GM20431 (cell line): Measurements from ENCODE around the gene TTC3.
"Not testable (repeated sequence)": the region's sequence is repeated elsewhere in the genome, so short reads cannot be mapped to it uniquely, and the experiment has no call there.

ENCODE experiments used
- in situ Hi-C: fragments of 300-500 bp; cut with MseI, MboI; formaldehyde crosslinking; loops from one replicate; pipeline ENCODE4 v1.15.0; 2020; ENCODE audit warnings: low sequenced_read_pairs; ENCODE audit not compliant: unreplicated experiment

The TTC3 gene

DNA sequence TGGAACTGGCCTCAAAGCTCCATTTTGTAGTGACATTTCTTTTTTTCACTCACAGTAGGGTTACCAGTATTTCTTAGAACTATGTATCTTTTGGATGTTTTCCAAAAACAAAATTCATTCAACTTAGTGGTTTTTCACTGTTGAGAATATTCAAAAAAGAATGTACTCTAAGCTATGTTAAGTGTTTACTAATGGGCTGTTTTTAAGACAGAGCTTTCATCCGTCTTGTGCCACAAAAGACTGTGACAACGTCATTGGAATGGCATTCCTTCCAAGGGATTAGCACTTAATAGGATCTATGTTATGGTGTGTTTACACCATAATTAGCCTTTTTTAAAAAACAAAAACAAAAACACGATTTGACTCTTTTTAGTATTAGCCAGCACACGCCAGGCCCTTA is 66.8 kb downstream of the TTC3 start:
- in situ Hi-C loops, result no loop called here

DNA sequence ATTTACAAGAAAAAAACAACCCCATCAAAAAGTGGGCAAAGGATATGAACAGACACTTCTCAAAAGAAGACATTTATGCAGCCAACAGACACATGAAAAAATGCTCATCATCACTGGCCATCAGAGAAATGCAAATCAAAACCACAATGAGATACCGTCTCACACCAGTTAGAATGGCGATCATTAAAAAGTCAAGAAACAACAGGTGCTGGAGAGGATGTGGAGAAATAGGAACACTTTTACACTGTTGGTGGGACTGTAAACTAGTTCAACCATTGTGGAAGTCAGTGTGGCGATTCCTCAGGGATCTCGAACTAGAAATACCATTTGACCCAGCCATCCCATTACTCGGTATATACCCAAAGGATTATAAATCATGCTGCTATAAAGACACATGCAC is 70.3 kb downstream of the TTC3 start:
- in situ Hi-C loops, result not testable (repeated sequence)

DNA sequence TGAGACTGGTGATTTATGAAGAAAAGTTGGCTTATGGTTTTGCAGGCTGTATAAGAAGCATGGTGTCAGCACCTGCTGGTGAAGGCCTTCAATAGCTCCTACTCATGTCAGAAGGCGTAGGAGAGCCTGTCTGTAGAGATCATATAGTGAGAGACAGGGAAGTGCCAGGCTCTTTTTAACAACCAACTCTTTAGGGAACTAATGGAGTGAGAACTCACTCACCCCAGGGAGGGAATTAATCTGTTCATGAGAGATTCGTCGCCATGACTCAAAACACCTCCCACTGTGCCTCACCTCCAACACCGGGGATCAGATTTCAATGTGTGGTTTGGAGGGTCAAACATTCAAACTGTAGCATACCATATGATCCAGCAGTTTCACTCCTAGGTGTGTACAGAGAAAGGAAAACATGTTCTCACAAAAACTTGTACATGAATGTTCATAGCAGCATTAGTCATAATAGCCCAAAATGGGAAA is 72.6 kb downstream of the TTC3 start:
- in situ Hi-C loops, result no loop called here

DNA sequence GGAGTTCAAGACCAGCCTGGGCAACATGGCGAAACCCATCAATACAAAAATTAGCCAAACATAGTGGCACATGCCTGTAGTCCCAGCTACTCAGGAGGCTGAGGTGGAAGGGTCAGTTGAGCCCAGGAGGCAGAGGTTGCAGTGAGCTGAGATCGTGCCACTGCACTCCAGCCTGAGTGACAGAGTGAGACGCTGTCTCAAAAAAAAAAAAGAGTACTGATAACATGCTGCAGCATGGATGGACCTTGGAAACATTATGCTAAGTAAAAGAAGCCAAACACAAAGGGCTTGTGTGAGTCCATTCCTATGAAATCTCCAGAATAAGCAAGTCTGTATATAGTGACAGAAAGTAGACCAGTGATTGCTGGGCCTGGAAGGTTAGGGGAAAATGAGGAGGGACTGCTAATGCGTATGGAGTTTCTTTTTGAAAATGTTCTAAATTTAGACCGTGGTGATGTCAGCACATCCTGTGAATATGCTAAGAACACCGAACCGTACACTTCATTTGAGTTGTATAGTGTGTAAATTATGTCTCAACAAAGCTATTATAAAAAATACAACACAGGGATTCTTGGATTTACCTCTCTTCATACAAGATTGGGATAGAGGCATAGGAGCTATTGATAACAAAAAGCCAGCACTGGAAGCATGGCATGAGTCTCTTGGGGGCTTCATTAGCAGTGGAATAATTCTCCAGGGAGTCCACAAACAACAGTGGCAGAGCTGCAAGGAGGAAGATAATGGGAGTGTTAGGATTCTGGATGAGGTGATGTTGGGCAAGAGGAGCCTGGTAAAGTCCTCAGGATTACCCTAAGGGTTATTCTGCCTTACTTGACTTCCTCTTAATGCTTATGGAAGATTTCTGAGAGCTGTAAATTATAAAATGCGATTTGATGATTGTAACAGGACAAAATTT is 73.5 kb downstream of the TTC3 start:
- in situ Hi-C loops, result no loop called here

DNA sequence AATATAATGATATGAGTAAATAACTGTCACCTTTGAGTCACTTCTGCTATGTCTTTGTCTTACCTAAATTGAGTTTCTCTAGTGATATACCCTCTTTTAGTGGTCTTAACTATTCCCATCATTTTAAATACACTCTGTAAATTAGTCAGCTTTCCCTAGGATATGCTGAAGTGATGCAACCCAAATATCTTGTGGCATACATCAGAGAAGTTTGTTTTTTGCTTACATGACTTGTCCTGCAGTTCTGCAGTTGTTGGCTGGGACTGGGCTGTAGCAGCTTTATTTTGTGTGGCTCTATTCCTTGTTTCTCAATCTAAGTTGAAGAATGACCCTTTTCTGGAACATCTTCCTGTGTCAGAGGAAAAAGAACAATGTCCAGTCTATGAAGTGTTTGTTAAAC is 76.4 kb downstream of the TTC3 start:
- in situ Hi-C loops, result no loop called here

DNA sequence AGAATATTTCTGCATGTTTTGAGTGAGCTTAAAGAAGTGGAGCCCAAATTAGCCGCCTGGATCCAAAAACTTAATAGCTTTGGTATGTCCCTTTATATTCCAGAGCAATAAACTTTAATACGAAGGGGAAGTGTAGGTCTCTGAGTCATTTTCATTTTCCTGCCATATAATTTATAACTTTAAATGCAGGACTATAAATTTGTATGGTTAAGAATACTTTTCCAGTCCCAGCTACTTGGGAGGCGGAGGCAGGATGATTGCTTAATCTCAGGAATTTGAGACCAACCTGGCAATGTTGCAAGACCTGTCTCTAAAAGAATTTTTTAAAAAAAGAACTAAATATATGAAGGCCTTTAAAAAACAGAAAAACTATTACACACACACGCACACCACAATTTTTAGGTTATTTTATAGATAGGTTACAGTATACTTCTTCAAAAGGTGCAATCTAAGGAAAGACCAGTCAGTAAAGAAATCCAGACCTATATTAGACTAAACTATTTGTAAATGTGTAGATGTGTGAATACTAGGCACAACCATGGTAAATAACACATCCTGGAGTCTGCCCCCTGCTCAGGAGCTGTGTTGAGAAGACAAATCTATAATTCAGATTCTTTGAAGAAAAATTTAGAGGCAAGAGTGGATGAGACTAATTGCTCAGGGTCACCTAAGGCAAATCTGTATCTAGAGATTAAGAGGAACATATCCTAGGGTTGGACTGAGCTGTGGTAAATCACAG is 80.3 kb downstream of the TTC3 start:
- in situ Hi-C loops, result no loop called here

DNA sequence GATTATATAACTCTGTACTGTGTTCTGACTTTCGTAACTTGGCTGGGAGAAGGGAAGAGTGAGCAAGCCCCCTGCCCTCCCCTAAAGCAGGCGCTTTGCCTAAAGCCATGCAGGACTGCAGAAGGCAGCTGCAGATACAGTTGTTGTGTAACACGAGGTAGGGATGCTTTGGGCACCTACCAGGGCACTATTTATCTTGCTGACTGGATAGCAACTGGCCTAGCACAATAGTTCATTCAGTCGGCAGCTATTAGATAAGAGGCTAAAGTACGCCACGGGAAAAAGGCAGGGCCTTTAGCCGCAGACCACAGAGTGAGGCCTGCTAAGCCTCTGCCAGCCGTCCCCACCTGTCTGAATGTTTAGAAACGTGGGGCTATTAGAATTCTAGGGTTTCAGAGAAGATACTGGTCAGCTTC is 80.9 kb downstream of the TTC3 start:
- in situ Hi-C loops, result no loop called here

DNA sequence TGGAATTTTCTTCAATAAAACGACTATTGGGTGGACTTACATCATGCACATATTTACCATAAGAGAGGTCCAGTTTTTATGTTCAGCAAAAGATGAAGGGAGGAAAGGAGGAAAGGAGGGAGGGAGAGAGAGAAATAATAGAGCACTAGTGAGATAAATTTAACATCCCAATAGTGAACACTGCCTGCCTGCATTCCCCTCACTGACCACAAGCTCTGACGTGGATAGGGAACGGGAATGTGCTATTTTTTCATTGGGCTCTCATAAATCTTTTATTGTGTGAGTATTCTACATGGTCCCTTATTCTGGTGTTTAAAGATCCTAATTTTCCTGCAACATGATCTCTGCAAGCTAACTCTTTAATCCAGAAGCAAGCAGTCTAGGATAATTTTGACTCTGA is 82.1 kb downstream of the TTC3 start:
- in situ Hi-C loops, result no loop called here

DNA sequence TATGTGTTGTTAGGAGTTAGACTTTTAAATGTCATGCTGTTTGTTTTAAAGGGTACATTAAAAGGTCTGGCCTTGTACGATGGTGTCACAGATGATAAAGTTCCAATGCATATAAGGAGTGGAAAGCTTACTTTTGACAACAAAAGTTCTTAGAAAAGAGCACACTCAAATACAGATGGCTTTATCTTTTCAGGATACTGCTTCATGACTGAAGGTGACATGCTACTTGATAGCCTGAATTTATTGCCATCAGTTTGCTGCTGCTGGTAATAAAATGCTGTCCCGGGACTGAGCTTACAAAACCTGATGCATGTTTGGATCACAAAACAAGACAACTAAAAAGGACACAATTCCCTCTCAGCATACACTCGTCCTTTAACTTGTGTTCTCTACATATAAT is 84.9 kb downstream of the TTC3 start:
- in situ Hi-C loops, result no loop called here

DNA sequence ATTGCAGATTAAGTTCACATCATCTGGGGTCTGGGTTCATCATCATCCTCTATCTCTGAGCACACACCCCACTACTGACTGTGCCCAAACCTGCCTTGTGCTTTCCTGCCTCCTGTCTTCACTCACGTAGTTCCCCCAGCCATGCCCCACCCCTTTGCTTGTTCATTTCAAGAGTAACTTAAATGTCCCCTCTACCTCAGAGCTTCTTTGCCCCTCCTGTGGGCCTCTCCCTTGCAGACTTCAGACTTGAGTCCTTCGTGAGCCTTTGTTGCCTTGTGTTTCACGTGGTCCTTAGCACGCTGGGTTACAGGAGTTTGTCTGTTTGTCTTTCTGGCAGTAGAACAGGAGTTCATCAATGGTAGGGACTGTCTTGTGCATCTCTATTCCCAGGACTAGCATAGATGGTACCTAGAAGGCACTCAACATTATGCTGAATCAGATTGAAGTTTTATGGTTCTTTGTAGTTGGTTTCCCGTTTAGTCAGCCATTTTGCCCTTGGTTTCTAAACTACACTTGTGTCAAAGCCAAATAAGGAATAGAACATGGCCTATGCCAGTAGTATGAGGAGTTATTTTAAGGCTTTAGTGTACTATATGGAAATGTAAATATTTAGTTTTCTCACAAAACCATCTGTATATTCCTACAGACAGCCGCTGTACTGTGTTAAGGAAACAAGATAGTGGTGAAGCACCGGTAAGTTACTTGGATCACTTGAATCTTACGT is 86.2 kb downstream of the TTC3 start:
- in situ Hi-C loops, result no loop called here

DNA sequence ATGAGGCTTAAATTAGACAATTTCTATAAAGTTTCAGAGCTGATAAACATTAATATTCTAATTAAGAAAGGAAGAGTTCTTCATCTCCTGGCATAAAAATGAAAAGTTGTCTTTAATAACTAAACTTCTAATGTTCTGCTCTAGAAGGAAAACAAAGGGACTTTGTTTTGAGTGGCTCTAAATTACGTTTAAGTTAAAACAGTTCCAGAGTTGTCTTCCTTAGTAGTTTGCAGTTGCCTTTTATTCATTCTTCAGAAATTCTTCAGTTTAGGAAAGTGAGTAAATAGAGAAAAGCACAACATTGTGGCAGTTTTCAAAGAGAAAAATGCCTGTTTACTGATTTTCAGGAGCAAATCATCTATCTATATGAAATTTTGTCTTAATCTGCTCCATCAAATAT is 86.9 kb downstream of the TTC3 start:
- in situ Hi-C loops, result no loop called here

DNA sequence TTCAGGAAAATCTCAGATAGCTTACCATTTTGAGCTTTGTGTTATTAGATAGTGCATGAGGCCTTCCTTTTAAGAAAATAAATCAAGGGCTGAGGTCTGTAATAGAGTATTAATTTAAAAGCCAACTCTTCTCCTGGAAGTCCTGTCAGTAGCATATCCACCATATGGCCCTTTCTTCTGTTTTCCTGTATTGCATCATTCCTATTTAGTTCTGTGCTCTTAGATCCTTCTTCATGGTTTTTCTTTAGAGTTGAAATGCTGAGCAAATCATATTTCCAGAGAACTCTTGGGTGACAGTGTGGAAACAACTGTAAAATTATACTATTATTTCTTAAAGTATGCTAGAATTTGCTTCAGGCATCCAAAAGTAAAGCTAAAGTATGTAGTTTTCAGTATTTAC is 91.7 kb downstream of the TTC3 start:
- in situ Hi-C loops, result no loop called here

DNA sequence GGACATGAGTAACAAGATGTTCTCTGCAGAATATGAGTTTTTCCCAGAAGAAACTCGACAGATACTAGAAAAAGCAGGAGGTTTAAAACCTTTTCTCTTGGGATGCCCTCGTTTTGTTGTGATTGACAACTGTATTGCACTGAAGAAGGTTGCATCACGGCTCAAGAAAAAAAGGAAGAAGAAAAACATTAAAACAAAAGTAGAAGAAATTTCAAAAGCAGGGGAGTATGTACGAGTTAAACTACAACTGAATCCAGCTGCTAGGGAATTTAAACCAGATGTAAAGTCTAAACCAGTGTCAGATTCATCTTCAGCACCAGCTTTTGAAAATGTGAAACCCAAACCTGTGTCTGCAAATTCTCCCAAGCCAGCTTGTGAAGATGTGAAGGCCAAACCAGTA is 92.5 kb downstream of the TTC3 start:
- in situ Hi-C loops, result no loop called here

DNA sequence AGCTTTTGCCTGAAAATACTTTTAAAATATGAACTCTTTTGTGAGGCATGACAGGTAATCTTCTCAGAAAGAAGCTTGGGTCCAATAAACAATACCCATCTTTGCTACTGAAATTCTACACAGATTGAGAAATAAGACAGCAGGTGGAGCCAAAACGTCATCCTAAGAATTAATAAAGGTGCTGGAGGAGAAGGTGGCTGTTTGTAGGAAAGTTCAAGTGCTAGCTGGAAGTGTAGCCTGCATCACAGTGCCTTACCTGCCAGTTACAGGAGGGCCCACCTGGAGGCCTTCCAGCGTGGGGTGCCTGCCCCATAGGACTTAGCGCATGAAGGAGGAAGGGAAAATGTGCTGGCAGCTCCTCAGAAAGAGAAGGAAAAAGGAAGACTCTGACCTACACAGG is 93.7 kb downstream of the TTC3 start:
- in situ Hi-C loops, result no loop called here

DNA sequence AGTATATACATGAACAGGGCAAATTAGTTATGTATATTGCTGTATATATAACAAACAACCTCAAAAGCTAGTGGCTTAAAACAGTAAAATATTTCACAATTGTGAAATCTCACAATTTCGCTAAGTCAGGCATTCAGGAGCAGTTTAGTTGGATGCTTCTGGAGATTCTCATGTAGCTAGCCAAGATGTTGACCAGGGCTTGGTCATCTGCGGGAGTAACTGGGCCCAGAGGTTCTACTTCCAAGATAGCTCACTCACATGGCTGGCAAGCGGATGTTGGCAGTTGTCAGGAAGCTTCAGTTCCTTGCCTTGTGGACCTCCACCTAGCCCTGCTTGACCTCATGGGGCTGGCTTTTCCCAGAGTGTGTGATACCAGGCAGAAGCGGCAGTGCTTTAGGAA is 95.6 kb downstream of the TTC3 start:
- in situ Hi-C loops, result no loop called here

DNA sequence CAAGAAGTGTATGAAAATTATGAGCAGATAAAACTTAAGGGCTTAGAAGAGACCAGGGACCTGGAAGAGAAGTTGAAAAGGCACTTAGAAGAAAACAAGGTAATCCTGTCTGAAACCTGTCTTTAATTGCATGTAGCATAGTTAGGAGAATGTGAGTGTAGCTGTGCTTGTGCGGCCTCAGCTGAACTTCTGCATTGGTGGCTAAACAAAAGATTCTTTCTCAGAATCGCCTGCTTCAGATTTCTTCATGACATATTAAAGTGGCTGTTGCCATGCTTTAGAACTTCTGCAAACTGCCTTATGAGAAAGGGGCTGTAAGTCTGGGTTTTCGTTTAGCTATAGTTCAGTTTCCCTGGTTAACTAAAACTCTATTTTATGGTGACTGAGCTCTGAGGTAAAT is 99.6 kb downstream of the TTC3 start:
- in situ Hi-C loops, result no loop called here

DNA sequence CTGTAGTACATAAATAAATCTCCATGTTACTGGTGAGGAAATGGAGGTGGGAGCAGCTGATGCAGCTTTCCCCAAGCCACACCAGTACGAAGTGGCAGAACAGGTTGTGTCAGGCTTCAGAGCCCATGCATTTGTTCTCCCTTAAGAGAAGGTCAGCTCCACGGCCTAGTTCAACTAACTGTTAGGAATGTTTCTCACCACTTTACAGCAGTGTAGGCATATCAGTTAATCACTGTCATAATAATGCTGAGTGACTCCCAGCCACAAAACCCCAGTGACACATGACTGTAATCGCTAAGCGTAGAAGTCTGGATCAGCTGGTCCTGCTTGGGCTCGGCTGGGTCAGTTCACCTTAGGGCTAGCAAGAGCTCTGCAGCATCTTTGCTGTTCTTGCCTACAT is 103.7 kb downstream of the TTC3 start:
- in situ Hi-C loops, result no loop called here

DNA sequence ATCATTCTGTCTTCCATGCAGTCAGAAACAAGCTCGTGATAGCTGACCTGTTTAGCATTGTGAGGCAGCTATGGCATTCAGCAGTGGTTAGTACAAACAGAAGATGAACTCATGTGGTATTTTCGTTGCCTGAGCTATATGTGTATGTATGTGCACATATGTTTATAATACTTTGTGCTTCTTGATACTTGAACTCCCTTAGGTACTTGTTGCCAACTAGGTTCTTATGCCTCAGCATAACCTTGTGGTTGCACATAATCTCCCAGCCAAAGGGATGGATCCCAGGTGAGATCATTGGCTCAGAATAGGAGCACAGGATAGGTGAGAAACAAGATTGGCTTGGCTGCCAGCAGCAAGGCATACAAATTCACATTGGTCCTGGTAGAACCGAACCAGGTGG is 108.0 kb downstream of the TTC3 start:
- in situ Hi-C loops, result no loop called here

DNA sequence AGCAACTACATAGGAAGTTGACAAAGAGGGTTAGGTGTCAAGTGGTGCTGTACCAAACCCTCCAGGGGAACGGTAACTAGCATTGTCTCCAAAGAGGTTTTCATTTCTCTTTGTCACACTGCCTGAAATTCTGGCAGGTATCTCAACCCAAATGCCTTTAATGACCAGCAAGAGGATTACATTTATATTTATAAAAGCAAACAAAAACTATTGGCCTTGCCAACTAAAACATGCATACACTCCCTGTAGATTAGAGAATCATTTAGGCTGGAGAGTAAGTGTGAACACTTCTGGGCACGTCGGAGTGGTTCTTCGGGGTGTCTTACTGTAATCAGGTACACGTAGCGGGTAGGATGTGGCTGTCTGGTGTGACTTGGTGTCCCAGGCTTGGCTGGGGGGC is 109.2 kb downstream of the TTC3 start:
- in situ Hi-C loops, result no loop called here

DNA sequence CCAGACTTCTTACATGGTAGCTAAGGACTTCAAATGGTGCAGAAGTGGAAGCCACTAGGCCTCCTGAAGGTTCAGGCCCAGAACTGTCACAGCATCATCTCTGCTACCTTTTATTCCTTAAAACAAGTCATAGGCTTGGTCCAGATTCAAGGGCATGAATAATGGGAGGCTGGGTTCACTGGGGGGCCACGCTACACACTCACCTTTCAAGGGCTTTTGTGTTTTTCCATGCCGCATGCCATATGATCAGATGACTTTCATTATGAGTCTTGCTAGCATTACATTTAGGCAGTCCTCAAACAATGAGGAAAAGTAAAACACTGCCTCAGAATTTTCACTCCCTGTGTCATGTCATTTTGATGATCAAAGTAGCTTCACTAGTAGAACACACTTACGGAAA is 110.7 kb downstream of the TTC3 start:
- in situ Hi-C loops, result no loop called here
